Measurements from ENCODE around the gene ATP6V0C. TPM values are rescaled to one million over a fixed set of nuclear protein-coding genes. Genes with fewer than 3 reads are reported as not detected.

Gene ATP6V0C
- total RNA-seq, 1 donor, result 18.8 TPM

DNA sequence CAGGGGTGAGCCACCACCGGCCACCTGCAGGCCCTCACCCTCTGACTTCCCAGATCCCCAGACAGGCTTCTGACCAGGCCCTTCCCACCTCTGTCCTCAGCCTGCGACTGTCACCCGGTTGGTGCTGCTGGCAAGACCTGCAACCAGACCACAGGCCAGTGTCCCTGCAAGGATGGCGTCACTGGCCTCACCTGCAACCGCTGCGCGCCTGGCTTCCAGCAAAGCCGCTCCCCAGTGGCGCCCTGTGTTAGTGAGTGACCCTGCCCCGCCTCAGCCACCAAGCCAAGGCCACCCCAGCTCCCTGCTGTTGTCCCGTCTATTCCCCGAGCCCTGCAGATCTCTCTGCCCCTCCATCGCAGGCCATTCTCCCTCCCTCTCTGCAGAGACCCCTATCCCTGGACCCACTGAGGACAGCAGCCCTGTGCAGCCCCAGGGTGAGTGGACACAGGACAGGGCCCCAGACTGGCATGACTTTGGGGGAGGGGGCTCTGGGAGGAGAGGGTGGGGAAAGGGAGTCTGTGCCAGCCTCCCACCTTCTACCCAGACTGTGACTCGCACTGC is 40.8 kb upstream of the ATP6V0C start:
- no peak overlapping the region for H2AFZ ChIP-seq (ENCODE audit: low read length)
- TF ChIP-seq, protein P1, sequence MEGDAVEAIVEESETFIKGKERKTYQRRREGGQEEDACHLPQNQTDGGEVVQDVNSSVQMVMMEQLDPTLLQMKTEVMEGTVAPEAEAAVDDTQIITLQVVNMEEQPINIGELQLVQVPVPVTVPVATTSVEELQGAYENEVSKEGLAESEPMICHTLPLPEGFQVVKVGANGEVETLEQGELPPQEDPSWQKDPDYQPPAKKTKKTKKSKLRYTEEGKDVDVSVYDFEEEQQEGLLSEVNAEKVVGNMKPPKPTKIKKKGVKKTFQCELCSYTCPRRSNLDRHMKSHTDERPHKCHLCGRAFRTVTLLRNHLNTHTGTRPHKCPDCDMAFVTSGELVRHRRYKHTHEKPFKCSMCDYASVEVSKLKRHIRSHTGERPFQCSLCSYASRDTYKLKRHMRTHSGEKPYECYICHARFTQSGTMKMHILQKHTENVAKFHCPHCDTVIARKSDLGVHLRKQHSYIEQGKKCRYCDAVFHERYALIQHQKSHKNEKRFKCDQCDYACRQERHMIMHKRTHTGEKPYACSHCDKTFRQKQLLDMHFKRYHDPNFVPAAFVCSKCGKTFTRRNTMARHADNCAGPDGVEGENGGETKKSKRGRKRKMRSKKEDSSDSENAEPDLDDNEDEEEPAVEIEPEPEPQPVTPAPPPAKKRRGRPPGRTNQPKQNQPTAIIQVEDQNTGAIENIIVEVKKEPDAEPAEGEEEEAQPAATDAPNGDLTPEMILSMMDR (IDR thresholded peaks at IDR 0.05; ENCODE audit: extremely low read depth, low read depth, low read length), result no peak
- H3K27me3 ChIP-seq (ENCODE audit: insufficient read depth, low read length), result no peaks in the 10 kb centered on the region
- H3K79me2 ChIP-seq (ENCODE audit: insufficient read depth, low read length), result peaks cover 21% of the 10 kb centered on the region
- peaks cover 11% of the 10 kb centered on the region for H4K20me1 ChIP-seq (ENCODE audit: insufficient read depth, low read length)
- H3K27ac ChIP-seq (ENCODE audit: low read depth, low read length), result no peak overlapping the region
- no peak for DNase-seq (ENCODE audit: insufficient read length, low spot score, missing footprints)
- H3K36me3 ChIP-seq (ENCODE audit: insufficient read depth, low read length), result no peaks in the 10 kb centered on the region
- peaks cover 13% of the 10 kb centered on the region for H3K4me1 ChIP-seq (ENCODE audit: insufficient read depth, low read length)
- H3K4me2 ChIP-seq (ENCODE audit: insufficient read depth, low read length), result no peak overlapping the region
- no peak overlapping the region for H3K4me3 ChIP-seq (ENCODE audit: insufficient read depth, low read length)
- H3K9me3 ChIP-seq (ENCODE audit: low read depth, low read length), result no peaks in the 10 kb centered on the region

GRCh38 chr16:2473446-2473926 is 40.3 kb upstream of the ATP6V0C start:
- peaks cover 26% of the 10 kb centered on the region for H3K79me2 ChIP-seq (ENCODE audit: insufficient read depth, low read length)
- no peaks in the 10 kb centered on the region for H3K27me3 ChIP-seq (ENCODE audit: insufficient read depth, low read length)
- H3K9me3 ChIP-seq (ENCODE audit: low read depth, low read length), result no peaks in the 10 kb centered on the region
- H3K27ac ChIP-seq (ENCODE audit: low read depth, low read length), result no peak overlapping the region
- peak overlapping the region; percentile 50 for H3K4me3 ChIP-seq (ENCODE audit: insufficient read depth, low read length)
- TF ChIP-seq, protein P1 (IDR thresholded peaks at IDR 0.05; ENCODE audit: extremely low read depth, low read depth, low read length), result no peak
- H3K4me1 ChIP-seq (ENCODE audit: insufficient read depth, low read length), result peaks cover 10% of the 10 kb centered on the region
- no peak for DNase-seq (ENCODE audit: insufficient read length, low spot score, missing footprints)
- H2AFZ ChIP-seq (ENCODE audit: low read length), result no peak overlapping the region
- no peaks in the 10 kb centered on the region for H3K36me3 ChIP-seq (ENCODE audit: insufficient read depth, low read length)
- peak overlapping the region; percentile 88 for H3K4me2 ChIP-seq (ENCODE audit: insufficient read depth, low read length)
- peaks cover 16% of the 10 kb centered on the region for H4K20me1 ChIP-seq (ENCODE audit: insufficient read depth, low read length)

DNA sequence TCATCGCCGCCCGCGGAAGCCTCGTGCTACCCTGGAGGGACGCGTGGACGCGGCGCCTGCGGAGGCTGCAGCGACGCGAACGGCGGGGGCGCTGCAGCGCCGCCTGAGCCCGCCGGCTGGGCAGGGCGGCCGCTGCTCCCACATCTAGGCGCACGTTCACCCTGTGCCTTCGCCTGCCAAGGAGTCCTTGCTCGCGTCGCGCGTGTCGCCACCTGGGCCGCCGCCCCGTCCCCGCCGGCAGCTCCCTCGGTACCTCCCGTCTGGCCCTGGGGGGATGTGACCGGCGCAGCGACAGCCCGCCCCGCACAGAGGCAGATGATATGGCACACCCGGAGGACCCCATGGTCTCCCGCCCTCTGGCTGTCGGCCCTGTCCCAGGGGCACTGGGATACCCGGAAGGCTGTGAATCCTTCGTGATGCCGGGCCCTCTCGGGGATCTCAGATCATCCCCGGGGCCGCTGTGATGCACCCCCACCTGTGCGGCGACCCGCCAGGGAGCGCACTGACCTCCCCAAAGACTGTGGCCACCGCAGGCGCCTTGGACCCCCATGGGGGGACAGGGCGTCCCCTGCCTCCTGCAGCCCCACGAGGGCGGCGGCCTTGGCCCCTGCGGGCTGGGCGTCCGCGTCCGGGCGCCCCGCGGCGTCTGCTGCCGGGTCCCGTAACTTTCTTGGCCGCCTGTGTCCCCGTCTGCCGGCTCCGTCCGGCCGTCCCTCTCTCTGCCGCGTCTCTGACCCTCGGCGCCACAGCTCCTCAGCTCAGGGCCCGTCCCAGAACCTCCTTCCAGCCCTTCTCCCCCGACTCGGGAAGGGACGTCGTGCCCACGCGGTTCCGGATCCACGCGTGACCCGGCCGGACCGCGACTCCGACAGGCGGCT is 39.5 kb upstream of the ATP6V0C start:
- Histone ChIP-seq H3K79me2 (ENCODE audit: insufficient read depth, low read length) (peaks cover 29% of the 10 kb centered on the region), H3K4me1 (ENCODE audit: insufficient read depth, low read length) (peaks cover 9% of the 10 kb centered on the region), H3K27ac (ENCODE audit: low read depth, low read length) (peak overlapping the region; percentile 63), H3K36me3 (ENCODE audit: insufficient read depth, low read length) (no peaks in the 10 kb centered on the region), H3K4me2 (ENCODE audit: insufficient read depth, low read length) (peak overlapping the region; percentile 88), H4K20me1 (ENCODE audit: insufficient read depth, low read length) (peaks cover 18% of the 10 kb centered on the region), H3K27me3 (ENCODE audit: insufficient read depth, low read length) (no peaks in the 10 kb centered on the region), H3K4me3 (ENCODE audit: insufficient read depth, low read length) (peak overlapping the region; percentile 83), H3K9me3 (ENCODE audit: low read depth, low read length) (no peaks in the 10 kb centered on the region), H2AFZ (ENCODE audit: low read length) (peak overlapping the region; percentile 84)
- peak; percentile 99 for DNase-seq (ENCODE audit: insufficient read length, low spot score, missing footprints)
- TF ChIP-seq, protein P1 (IDR thresholded peaks at IDR 0.05; ENCODE audit: extremely low read depth, low read depth, low read length), result peak; percentile 18

DNA sequence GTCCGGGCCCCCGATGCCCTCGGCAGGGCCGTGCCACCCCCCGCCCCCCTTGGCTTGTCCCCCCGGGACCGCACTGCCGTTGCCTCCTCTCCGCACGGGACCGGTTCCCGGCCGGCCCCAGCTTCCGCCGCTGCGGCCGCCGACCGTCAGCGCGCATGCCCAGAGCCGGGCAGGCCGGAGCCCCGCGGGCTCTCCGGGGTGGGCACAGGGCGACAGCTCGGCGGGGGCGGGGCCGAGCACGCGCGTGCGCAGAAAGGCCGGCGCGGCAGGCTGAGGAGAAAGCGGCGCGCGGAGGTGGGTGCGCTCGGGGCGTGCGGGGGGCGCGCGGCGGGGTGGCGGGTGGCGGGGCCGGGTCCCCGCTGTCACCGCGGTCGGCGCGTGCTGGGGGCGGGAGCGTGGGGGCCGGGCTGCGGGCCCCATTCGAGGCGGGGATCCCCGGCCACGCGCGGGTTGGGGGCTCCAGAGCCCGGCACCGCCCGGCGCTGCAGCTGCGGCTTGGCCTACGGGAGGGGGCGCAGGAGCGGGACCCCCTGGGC is 38.8 kb upstream of the ATP6V0C start, which contains the start of gene TBC1D24:
Gene TBC1D24 (plus strand): TSS at position 251 of the 536 bp plus-strand sequence. CDS start 21,022 bp downstream, outside the sequence.
- DNase-seq (ENCODE audit: insufficient read length, low spot score, missing footprints), result peak; percentile 100
- Histone ChIP-seq H2AFZ (ENCODE audit: low read length) (peak within 1 kb of the TSS; percentile 84), H3K4me1 (ENCODE audit: insufficient read depth, low read length) (peaks cover 9% of the 10 kb centered on the region), H3K27me3 (ENCODE audit: insufficient read depth, low read length) (no peaks in the 10 kb centered on the region), H3K36me3 (ENCODE audit: insufficient read depth, low read length) (no peaks in the 10 kb centered on the region), H3K4me3 (ENCODE audit: insufficient read depth, low read length) (peak within 1 kb of the TSS; percentile 83), H3K79me2 (ENCODE audit: insufficient read depth, low read length) (peaks cover 31% of the 10 kb centered on the region), H3K9me3 (ENCODE audit: low read depth, low read length) (no peaks in the 10 kb centered on the region), H3K27ac (ENCODE audit: low read depth, low read length) (peak within 1 kb of the TSS; percentile 63), H4K20me1 (ENCODE audit: insufficient read depth, low read length) (peaks cover 22% of the 10 kb centered on the region), H3K4me2 (ENCODE audit: insufficient read depth, low read length) (peak within 1 kb of the TSS; percentile 88)
- TF ChIP-seq, protein P1 (IDR thresholded peaks at IDR 0.05; ENCODE audit: extremely low read depth, low read depth, low read length), result no peak

Measured in osteoblast (primary cell).